Measurements from ENCODE around the gene ZNF705A. TPM values are rescaled to one million over a fixed set of nuclear protein-coding genes. Genes with fewer than 3 reads are reported as not detected.
"Not testable (repeated sequence)": the region's sequence is repeated elsewhere in the genome, so short reads cannot be mapped to it uniquely, and the experiment has no call there.

Gene ZNF705A
- polyA plus RNA-seq, 4 donors = 0.04 TPM; not detected in 3

DNA sequence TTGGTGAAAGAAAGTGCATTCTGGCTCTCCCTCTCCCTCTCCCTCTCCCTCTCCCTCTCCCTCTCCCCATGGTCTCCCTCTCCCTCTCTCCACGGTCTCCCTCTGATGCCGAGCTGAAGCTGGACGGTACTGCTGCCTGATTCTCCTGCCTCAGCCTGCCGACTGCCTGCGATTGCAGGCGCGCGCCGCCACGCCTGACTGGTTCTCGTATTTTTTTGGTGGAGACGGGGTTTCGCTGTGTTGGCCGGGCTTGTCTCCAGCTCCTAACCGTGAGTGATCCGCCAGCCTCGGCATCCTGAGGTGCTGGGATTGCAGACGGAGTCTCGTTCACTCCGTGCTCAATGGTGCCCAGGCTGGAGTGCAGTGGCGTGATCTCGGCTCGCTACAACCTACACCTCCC lies 26.5 kb downstream of the ZNF705A start:
- DNase-seq (ENCODE audit: low read depth in 4 of 4, low spot score in 3 of 4) = not testable (repeated sequence)

DNA sequence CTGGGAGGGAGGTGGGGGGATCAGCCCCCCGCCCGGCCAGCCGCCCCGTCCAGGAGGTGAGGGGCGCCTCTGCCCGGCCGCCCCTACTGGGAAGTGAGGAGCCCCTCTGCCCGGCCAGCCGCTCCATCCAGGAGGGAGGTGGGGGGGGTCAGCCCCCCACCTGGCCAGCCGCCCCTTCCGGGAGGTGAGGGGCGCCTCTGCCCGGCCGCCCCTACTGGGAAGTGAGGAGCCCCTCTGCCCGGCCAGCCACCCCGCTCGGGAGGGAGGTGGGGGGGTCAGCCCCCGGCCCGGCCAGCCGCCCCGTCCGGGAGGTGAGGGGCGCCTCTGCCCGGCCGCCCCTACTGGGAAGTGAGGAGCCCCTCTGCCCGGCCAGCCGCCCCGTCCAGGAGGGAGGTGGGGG lies 27.4 kb downstream of the ZNF705A start:
- DNase-seq (ENCODE audit: low read depth in 4 of 4, low spot score in 3 of 4) = not testable (repeated sequence)

DNA sequence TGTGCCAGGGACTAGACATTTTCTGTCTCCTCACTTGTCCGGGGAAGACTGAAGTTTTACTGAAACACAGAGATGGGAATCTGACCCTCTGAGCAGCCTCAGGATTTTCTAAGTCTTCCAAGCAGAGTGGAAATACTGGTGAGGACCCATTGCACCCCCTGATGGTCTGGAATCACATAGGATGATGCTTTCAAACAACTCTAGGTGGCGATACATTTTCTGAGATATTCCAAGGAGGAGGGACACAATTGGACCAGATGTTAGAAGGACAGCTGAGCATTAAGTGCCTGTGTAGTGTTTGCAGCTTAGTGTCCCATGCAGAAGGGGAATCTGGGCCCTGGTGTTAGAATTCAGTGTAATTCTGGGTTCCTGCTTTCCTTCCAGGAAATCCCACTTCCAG lies 31.3 kb downstream of the ZNF705A start:
- not testable (repeated sequence) for DNase-seq (ENCODE audit: low read depth in 4 of 4, low spot score in 3 of 4)

DNA sequence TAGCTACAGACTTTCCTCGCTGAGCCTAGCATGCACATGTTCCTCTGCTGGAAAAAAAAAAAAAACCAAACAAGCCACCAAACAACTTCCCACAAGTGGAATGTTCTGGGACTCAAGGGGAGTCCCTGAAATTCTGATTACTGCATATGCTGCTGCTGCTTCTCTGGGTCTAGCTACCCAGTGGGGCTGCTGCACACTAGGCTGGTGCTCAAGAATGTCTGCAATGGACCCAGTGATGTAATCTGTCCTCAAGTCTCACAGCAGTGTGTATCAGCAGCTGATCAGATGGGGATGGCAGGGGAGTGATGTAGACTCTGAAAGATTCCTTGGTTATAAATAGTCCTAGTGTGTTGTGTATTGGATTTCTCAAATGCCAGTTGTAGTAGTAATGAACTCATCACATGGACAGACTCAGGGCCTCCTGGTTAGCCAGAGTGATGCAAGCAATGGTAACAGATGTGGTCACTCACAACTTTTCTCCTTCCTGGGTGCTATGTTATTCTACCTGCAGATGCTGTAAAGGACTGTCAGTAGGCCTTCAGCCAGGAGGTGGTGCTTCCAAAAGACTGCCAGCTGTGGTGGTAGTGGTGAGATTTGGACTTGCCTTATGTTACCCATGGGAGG lies 41.0 kb downstream of the ZNF705A start:
- not testable (repeated sequence) for DNase-seq (ENCODE audit: low read depth in 4 of 4, low spot score in 3 of 4)

DNA sequence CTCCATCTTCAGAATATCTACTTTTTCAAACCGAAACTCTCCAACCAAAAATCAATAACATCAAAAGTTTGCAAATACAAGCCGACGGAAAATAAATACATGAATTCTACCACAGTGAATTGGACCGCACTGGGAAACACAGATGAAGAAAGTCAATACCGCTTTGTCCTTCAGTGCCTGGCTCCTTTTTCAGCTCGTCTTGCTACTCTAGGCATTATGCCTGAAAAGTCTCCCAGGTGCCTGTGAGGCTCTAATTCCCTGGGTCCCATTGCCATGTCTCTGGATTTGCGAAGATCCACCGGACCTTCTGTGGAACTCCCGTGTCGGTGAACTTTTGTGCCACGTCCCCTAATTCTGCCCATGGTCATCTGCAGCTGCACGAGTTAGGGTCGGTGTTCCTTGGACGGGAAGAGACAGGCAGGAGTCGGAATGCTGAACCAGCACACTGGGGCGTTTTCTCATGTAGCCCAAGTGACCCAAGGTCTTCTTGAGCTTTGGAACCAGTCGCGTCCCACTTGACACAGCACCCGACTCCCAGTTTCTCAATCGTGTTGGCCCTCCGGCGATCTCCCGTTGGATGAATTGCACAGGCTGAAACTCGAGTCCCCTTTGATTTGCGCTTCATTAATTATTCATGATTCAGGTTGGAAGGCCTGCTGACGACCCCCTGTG lies 62.0 kb downstream of the ZNF705A start:
- DNase-seq (ENCODE audit: low read depth in 4 of 4, low spot score in 3 of 4) = not testable (repeated sequence)

DNA sequence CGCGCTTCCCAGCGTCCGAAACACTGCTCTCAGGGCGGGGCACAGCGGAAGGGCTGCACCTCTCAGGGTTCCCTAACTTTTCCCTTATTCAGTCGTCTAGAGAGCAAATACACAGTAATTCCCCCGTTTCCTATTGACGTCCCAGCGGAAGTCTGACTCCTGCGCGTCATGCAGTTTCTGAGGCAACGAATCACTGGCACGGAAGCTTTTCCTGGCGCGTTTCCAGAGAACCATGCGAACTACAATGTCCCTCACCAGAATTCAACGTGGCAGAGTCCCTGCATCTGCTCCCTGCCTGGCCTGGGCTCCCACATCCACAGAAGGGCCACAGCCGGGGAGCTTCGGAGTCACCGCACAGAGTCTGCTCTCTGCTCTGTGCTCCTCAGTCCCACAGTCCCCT lies 64.6 kb downstream of the ZNF705A start:
- DNase-seq (ENCODE audit: low read depth in 4 of 4, low spot score in 3 of 4) = not testable (repeated sequence)

DNA sequence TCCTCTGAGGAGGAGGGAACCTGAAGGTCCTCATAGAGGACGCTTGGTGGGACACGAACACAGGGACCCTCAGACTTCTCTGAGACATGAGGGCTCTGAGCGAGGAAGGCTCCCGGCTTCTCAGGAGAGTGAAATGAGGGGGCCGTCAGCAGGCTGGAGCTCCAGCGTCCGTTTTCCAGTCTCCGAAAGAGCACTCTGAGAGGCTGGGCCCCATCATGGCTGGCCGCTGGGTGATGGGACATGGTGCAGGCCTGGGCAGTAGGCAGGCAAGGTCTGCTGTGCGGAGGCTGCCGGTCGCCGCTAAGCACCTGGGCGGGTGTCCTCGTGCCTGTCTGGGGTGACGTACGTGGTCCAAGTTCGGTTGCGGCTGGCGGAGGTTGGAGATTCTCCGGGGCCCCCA lies 65.0 kb downstream of the ZNF705A start:
- DNase-seq (ENCODE audit: low read depth in 4 of 4, low spot score in 3 of 4) = not testable (repeated sequence)

DNA sequence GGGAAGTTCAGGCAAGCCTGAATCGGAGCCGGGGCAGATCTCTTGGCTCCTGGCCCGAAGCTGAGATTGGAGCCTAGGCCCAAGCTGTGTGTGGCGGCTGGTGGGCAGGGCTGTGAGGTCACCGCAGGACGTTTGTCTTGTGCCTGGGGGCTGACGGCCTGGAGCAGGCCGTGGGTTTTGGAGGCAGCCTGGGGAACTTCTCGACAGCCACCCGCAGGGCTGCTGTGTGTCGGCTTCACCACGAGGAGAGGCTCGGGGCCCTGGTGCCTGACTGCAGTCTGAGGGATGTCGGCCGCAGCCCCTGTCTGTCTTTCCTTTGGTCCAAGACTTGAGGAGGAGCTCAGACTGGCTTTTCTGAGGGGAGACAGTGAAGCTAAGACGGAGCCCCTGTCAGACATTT lies 65.5 kb downstream of the ZNF705A start:
- not testable (repeated sequence) for DNase-seq (ENCODE audit: low read depth in 4 of 4, low spot score in 3 of 4)

DNA sequence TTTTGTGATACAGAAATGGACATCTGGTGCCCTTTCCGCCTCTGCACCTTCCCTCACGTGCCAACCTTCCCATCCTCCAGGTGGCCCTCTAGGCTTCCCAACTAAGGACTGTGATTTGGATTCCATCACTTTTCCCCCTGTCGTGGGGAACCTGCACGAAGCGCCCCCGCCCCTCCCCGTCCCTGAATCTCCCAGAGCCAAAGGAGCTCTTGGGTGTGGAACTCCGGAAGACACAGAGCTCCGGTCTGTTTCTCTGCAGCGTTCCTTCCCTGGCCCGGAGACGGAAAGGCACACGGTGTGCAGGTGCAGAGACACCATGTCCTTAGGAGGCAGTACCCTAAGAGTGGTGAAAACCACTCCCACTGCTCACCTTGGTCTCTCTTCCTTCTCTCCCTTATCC lies 66.8 kb downstream of the ZNF705A start:
- not testable (repeated sequence) for DNase-seq (ENCODE audit: low read depth in 4 of 4, low spot score in 3 of 4)

DNA sequence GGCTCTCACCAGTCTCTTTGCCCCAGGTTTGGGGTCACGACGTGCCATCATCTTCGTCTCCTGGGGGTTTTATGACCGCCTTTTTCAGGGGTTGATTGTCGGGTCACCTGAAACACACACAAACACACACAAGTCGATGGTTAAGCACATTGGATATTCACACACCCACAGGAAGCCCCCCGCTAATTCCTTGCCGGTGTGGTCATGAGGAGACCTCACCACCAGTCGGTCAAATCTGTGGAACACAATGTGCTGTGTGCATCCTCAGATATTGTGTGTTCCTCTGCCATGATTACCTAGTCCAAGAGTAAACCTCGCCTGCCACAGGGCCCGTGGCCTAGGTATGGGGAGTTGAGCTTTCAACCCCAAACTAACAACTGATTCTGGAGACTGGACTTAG lies 68.0 kb downstream of the ZNF705A start:
- DNase-seq (ENCODE audit: low read depth in 4 of 4, low spot score in 3 of 4) = not testable (repeated sequence)

DNA sequence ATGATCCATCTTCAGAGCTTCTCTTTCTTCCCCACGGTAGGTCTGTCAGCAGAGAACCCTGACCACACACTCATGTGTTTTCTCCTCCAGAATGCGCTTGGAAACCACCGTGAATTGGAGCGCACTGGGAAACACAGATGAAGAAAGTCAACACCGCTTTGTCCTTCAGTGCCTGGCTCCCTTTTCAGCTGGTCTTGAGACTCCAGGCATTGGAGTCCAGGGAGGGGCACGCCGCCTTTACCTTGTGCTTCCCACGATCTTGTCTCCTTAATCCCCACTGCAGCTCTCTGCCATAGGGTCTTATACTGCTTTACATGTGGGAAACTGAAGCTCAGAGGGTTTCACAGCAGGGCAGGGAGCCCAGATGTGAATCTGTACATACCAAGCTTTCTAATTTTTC lies 69.5 kb downstream of the ZNF705A start:
- no peak for DNase-seq (ENCODE audit: low read depth in 4 of 4, low spot score in 3 of 4)

DNA sequence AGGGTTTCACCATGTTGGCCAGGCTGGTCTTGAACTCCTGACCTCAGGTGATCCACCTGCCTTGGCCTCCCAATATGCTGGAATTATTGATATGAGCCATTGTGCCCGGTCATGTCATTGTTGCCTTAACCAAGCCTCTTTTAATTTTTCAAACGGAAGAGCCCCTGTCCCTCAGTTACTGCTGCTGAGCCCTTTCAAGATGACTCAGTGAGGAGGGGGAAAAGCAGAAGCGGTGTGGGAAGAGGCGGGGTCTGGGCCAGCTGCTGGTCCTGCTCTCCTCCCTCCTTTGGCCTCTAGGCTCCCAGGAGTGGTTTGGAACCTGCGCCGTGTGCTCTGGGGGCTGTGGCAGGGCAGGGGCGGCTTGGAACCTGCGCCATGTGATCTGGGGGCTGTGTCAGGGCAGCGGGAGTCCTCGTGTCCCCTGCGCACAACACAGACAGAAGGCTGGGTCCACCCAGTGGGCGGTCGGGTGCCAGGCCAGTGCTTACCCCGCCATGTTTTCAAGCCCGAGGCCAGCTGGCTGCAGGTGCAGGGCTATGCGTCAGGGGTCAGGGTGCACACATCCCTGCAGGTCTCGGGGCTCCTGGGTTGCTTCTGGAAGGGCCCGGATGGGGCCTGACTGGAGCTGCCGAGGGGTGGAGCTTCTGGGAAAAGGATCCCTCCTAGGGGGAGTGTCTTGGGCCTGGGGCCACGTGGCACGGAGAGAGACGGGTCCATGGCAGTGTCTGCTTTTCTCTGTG lies 70.3 kb downstream of the ZNF705A start, which contains the start of gene FAM90A1:
Gene FAM90A1 (minus strand): TSS at position 627 of the 740 bp plus-strand sequence. CDS start 2,786 bp downstream, outside the sequence.
- DNase-seq (ENCODE audit: low read depth in 4 of 4, low spot score in 3 of 4) = not testable (repeated sequence)

DNA sequence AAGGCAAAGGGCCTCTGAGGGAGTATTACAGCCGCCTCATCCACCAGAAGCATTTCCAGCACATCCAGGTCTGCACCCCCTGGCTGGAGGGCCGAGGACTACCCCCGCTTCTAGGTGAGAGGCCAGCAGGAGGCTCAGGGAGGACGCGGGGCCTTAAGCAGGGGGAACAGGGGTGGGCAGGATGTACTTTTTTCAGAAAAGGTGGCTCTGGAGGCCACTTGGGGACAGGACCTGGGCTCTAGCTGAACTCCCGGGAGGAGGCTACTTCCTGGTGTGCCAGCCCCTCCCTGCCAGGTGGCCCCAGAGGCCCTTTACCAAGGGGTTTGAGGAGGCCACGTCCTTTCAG lies 70.9 kb downstream of the ZNF705A start:
- DNase-seq (ENCODE audit: low read depth in 4 of 4, low spot score in 3 of 4) = not testable (repeated sequence)

DNA sequence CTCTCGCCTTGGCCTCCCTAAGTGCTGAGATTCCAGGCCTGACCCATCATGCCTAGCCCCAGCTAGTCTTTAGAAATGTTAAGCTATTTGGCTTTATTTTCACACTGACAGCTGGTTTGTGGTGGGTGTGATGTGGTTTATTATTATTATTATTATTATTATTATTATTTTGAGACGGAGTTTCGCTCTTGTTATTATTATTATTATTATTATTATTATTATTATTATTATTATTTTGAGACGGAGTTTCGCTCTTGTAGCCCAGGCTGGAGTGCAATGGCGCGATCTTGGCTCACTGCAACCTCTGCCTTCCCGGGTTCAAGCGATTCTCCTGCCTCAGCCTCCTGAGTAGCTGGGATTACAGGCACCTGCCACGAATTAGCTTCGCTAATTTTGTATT lies 71.8 kb downstream of the ZNF705A start:
- not testable (repeated sequence) for DNase-seq (ENCODE audit: low read depth in 4 of 4, low spot score in 3 of 4)

DNA sequence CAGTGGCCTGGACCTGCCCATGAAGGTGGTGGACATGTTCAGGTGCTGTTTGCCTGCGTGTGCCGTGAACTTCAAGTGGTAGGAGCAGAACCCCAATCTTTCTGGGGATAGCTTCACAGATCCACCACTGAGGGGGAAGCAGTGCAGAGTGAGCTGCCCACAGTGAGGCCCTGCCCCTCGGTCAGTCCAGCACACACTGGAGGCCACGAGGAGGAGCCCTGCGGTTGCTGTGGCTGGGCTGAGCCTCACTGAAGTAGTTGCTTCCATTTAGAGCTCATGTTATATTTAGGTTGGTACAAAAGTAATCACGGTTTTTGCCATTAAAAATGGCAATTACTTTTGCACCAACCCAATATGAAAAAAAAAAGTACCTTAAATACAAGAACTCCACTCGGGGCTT lies 72.7 kb downstream of the ZNF705A start:
- not testable (repeated sequence) for DNase-seq (ENCODE audit: low read depth in 4 of 4, low spot score in 3 of 4)

Other genes starting within 250 kb of the ZNF705A start
- 10 to 100 TPM; 15.1 to 19.6 (median 17.0) TPM for gene SLC2A3, start 220.8 kb upstream of the ZNF705A start, polyA plus RNA-seq (ENCODE audit: insufficient read length in 4 of 4)
- gene FOXJ2, start 124.3 kb upstream of the ZNF705A start, polyA plus RNA-seq (ENCODE audit: insufficient read length in 4 of 4) = 10 to 100 TPM; 20.1 to 27.1 (median 23.0) TPM
- 1 to 10 TPM; 2.3 to 4.0 (median 3.7) TPM for gene C3AR1, start 90.7 kb upstream of the ZNF705A start, polyA plus RNA-seq (ENCODE audit: insufficient read length in 4 of 4)
- gene NECAP1, start 74.7 kb upstream of the ZNF705A start, polyA plus RNA-seq (ENCODE audit: insufficient read length in 4 of 4) = 10 to 100 TPM; 27.8 to 35.9 (median 33.9) TPM
- gene CLEC4A, start 33.4 kb upstream of the ZNF705A start, polyA plus RNA-seq (ENCODE audit: insufficient read length in 4 of 4) = 1 to 10 TPM; 1.4 to 2.3 (median 1.9) TPM
- 1 to 10 TPM; 1.1 to 1.7 (median 1.3) TPM for gene FAM90A1, start 70.6 kb downstream of the ZNF705A start, polyA plus RNA-seq (ENCODE audit: insufficient read length in 4 of 4)